ENCODE data around the gene CYB5D1.

The CYB5D1 gene

GRCh38 chr17:7848739-7849129 is 9.1 kb upstream of the CYB5D1 start:
- no peak for ATAC-seq
- no peak for TF ChIP-seq ZNF565 (CRISPR knock-in tag; conservative IDR thresholded peaks at IDR 0.05; ENCODE audit: low read depth)
- no peak for TF ChIP-seq ZFP30 (CRISPR knock-in tag; IDR thresholded peaks at IDR 0.05)
- TF ChIP-seq ZNF8 (CRISPR knock-in tag; IDR thresholded peaks at IDR 0.05), result no peak
- TF ChIP-seq PATZ1 (CRISPR knock-in tag; IDR thresholded peaks at IDR 0.05; ENCODE audit: borderline replicate concordance), result no peak
- TF ChIP-seq BACH2 (CRISPR knock-in tag; IDR thresholded peaks at IDR 0.05; ENCODE audit: borderline replicate concordance), result no peak
- TF ChIP-seq TSHZ2 (CRISPR knock-in tag; IDR thresholded peaks at IDR 0.05), result no peak
- no peak for TF ChIP-seq ZNF70 (CRISPR knock-in tag; IDR thresholded peaks at IDR 0.05)

- ATAC-seq, result no peak
- no peak for TF ChIP-seq TOX (CRISPR knock-in tag; IDR thresholded peaks at IDR 0.05; ENCODE audit: borderline replicate concordance)
- no peak for TF ChIP-seq BACH2 (CRISPR knock-in tag; IDR thresholded peaks at IDR 0.05; ENCODE audit: borderline replicate concordance)
- no peak for TF ChIP-seq ZNF565 (CRISPR knock-in tag; conservative IDR thresholded peaks at IDR 0.05; ENCODE audit: low read depth)
- TF ChIP-seq PATZ1 (CRISPR knock-in tag; IDR thresholded peaks at IDR 0.05; ENCODE audit: borderline replicate concordance), result no peak
- TF ChIP-seq ISL1 (CRISPR knock-in tag; IDR thresholded peaks at IDR 0.05), result no peak
- no peak for TF ChIP-seq POU6F1 (CRISPR knock-in tag; IDR thresholded peaks at IDR 0.05; ENCODE audit: borderline replicate concordance, low read depth)
- TF ChIP-seq GLIS3 (CRISPR knock-in tag; IDR thresholded peaks at IDR 0.05), result no peak
- TF ChIP-seq PPARA (CRISPR knock-in tag; IDR thresholded peaks at IDR 0.05; ENCODE audit: borderline replicate concordance), result no peak
- no peak for TF ChIP-seq ZNF8 (CRISPR knock-in tag; IDR thresholded peaks at IDR 0.05)
- no peak for TF ChIP-seq ZC3H10 (CRISPR knock-in tag; IDR thresholded peaks at IDR 0.05)
- no peak for TF ChIP-seq SNAI2 (CRISPR knock-in tag; IDR thresholded peaks at IDR 0.05)
- TF ChIP-seq OSR1 (CRISPR knock-in tag; IDR thresholded peaks at IDR 0.05), result no peak
- no peak for TF ChIP-seq CSDC2 (CRISPR knock-in tag; IDR thresholded peaks at IDR 0.05)
- no peak for TF ChIP-seq ESRRG (CRISPR knock-in tag; IDR thresholded peaks at IDR 0.05)
- no peak for TF ChIP-seq TSHZ2 (CRISPR knock-in tag; IDR thresholded peaks at IDR 0.05)
- TF ChIP-seq ZFP3 (CRISPR knock-in tag; IDR thresholded peaks at IDR 0.05), result no peak
- TF ChIP-seq RARB (CRISPR knock-in tag; IDR thresholded peaks at IDR 0.05), result no peak
- no peak for TF ChIP-seq CREB5 (CRISPR knock-in tag; IDR thresholded peaks at IDR 0.05; ENCODE audit: low read depth)
- no peak for TF ChIP-seq TCF4 (CRISPR knock-in tag; IDR thresholded peaks at IDR 0.05; ENCODE audit: borderline replicate concordance)
Measured at GRCh38 chr17:7849130-7849750, 8.6 kb upstream of the CYB5D1 start.

Data from SK-N-SH treated with all-trans-retinoic acid at 6 μM for 48 hours (cell line).